Measurements from ENCODE around the gene SULT4A1.

DNA sequence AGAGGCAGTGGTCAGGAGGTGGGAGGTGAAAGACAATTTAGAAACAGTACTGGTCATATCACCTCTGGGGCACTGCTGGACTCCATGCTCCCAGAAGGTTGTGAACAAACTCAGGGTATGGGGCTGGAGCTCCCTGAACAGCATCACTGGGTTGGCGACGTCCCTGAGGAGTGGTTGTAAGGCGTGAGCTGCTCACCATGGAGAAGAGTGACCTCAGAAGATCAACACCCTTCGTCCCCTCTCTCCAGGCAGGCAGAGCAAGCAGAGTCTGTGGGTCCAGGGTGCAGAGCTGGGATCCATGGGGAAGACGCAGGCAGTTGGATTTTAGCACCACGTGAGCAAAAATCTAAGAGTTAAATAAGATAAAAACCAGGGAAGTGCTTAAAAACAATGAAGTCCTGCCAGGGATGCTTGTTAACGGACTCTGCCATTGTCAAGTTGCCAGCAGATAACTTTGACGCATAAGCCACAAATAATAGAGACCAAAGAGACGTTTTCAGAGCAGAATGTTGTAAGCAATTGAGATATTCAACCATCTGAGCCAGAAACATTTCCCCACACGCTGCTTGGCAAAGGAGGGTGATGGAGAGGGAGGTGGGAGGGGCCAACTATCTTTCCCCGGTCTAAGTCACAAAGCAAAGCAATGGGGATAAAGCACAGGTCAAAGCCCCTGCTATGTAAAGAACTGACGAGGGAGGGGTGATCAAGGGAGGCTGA lies 15.9 kb upstream of the SULT4A1 start:
- TF ChIP-seq, protein P1, sequence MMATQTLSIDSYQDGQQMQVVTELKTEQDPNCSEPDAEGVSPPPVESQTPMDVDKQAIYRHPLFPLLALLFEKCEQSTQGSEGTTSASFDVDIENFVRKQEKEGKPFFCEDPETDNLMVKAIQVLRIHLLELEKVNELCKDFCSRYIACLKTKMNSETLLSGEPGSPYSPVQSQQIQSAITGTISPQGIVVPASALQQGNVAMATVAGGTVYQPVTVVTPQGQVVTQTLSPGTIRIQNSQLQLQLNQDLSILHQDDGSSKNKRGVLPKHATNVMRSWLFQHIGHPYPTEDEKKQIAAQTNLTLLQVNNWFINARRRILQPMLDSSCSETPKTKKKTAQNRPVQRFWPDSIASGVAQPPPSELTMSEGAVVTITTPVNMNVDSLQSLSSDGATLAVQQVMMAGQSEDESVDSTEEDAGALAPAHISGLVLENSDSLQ (IDR thresholded peaks at IDR 0.05): no peak
- TF ChIP-seq SUZ12 (IDR thresholded peaks at IDR 0.05): no peak
- TF ChIP-seq FOXK2 (IDR thresholded peaks at IDR 0.05): no peak
- TF ChIP-seq TARDBP (IDR thresholded peaks at IDR 0.05): no peak

All from HEK293T (cell line).